Germinal center (tissue), 1 donor: ENCODE measurements around the gene PGK2.

Source experiments
- DNase-seq: peaks from one replicate; pipeline ENCODE4 v3.0.0; 2012; ENCODE audit warnings: mixed read lengths, low spot score

The PGK2 gene

GRCh38 chr6:49736017-49736508 is 51.0 kb downstream of the PGK2 start:
- DNase-seq: no peak
